Measurements from ENCODE around the gene ARSG. TPM values are rescaled to one million over a fixed set of nuclear protein-coding genes. Genes with fewer than 3 reads are reported as not detected.
A peak's percentile ranks its signal among the peaks of the same experiment; 100 is the strongest.

Gene ARSG
- polyA plus RNA-seq, 3 donors: 15.5 to 19.3 (median 19.2) TPM

DNA sequence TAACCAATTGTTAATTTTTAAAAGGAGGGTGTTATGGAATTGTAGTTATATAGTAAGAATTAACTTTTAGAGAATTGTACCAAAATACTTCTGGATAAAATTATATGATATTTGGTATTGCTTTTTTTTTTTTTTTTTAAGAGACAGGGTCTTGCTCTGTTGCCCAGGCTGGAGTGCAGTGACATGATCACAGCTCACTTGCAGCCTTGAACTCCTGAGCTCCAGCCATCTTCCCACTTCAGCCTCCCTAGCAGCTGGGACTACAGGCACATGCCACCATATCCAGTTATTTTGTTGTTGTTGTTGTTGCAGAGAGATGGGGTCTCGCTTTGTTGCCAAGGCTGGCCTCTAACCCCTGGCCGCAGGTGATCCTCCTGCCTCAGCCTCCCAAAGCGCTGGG, 8.5 kb downstream of the ARSG start:
- Mint-ChIP-seq H3K27me3 (ENCODE audit: low read depth in 3 of 3) (no peaks in the 10 kb centered on the region), H3K4me1 (peaks cover 56% of the 10 kb centered on the region)
- no peak overlapping the region for H3K9ac ChIP-seq (ENCODE audit: insufficient read depth, low read length, poor library complexity, severe bottlenecking)

GRCh38 chr17:68301438-68301959, 10.2 kb downstream of the ARSG start:
- no peak for DNase-seq
- intact Hi-C loops (cut with micrococcal nuclease): no loop called here
- Mint-ChIP-seq H3K27ac (peak overlapping the region in 2 of 7 donors; percentile 56 to 61), H3K4me3 (no peak overlapping the region), H3K36me3 (peaks cover 0 to 16% of the 10 kb centered on the region in 2 donors), H3K9me3 (peaks cover 0 to 4% (median 1%) of the 10 kb centered on the region in 7 donors), H3K27me3 (ENCODE audit: low read depth in 3 of 3) (no peaks in the 10 kb centered on the region), H3K4me1 (peaks cover 53% of the 10 kb centered on the region)
- Histone ChIP-seq H3K9ac (ENCODE audit: insufficient read depth, low read length, poor library complexity, severe bottlenecking) (no peak overlapping the region), H4K20me1 (ENCODE audit: insufficient read depth, low read length) (no peaks in the 10 kb centered on the region), H3K79me2 (ENCODE audit: insufficient read depth, low read length) (peaks cover 6% of the 10 kb centered on the region), H3K27ac (ENCODE audit: low read depth in 1 of 2, low read length in 2 of 2) (no peak overlapping the region), H3K27me3 (ENCODE audit: control insufficient read depth in 2 of 2, insufficient read depth in 2 of 2, low read length in 2 of 2) (no peaks in the 10 kb centered on the region), H3K4me2 (replicated peaks; ENCODE audit: extremely low read depth, low read length, poor library complexity, severe bottlenecking) (no peak overlapping the region), H3K4me1 (ENCODE audit: control insufficient read depth in 1 of 2, insufficient read depth in 2 of 2, low read length in 2 of 2) (peaks cover 40 to 51% of the 10 kb centered on the region in 2 donors), H2AFZ (ENCODE audit: insufficient read depth, low read depth, low read length, poor library complexity, severe bottlenecking) (no peak overlapping the region), H3K36me3 (replicated peaks in 1 of 2; ENCODE audit: control insufficient read depth in 1 of 2, insufficient read depth in 2 of 2, low read length in 2 of 2) (no peaks in the 10 kb centered on the region), H3K4me3 (replicated peaks in 1 of 3; ENCODE audit: low read depth in 2 of 3, low read length in 3 of 3) (no peak overlapping the region), H3K9me3 (replicated peaks in 1 of 2; ENCODE audit: control insufficient read depth in 1 of 2, insufficient read depth in 1 of 2, low read length in 2 of 2) (no peaks in the 10 kb centered on the region)
- whole genome bisulfite sequencing (ENCODE audit: insufficient coverage): 83% methylated on average over 9 of the region's 9 CpGs
- TF ChIP-seq, protein P1, sequence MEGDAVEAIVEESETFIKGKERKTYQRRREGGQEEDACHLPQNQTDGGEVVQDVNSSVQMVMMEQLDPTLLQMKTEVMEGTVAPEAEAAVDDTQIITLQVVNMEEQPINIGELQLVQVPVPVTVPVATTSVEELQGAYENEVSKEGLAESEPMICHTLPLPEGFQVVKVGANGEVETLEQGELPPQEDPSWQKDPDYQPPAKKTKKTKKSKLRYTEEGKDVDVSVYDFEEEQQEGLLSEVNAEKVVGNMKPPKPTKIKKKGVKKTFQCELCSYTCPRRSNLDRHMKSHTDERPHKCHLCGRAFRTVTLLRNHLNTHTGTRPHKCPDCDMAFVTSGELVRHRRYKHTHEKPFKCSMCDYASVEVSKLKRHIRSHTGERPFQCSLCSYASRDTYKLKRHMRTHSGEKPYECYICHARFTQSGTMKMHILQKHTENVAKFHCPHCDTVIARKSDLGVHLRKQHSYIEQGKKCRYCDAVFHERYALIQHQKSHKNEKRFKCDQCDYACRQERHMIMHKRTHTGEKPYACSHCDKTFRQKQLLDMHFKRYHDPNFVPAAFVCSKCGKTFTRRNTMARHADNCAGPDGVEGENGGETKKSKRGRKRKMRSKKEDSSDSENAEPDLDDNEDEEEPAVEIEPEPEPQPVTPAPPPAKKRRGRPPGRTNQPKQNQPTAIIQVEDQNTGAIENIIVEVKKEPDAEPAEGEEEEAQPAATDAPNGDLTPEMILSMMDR (IDR thresholded peaks at IDR 0.05): no peak

More for the DNA sequence above, 8.5 kb downstream of the ARSG start:
- H3K36me3 ChIP-seq (replicated peaks in 1 of 2; ENCODE audit: control insufficient read depth in 1 of 2, insufficient read depth in 2 of 2, low read length in 2 of 2): no peaks in the 10 kb centered on the region
- H3K9me3 Mint-ChIP-seq: peaks cover 0 to 5% (median 1%) of the 10 kb centered on the region in 7 donors
- TF ChIP-seq, protein P1 (IDR thresholded peaks at IDR 0.05): no peak
- H2AFZ ChIP-seq (ENCODE audit: insufficient read depth, low read depth, low read length, poor library complexity, severe bottlenecking): no peak overlapping the region
- no peaks in the 10 kb centered on the region for H3K9me3 ChIP-seq (replicated peaks in 1 of 2; ENCODE audit: control insufficient read depth in 1 of 2, insufficient read depth in 1 of 2, low read length in 2 of 2)
- H3K27me3 ChIP-seq (ENCODE audit: control insufficient read depth in 2 of 2, insufficient read depth in 2 of 2, low read length in 2 of 2): no peaks in the 10 kb centered on the region
- H3K27ac Mint-ChIP-seq: no peak overlapping the region
- WGBS (ENCODE audit: insufficient coverage): no CpG with 5 or more reads among the region's 3 CpGs
- no peak overlapping the region for H3K4me3 ChIP-seq (replicated peaks in 1 of 3; ENCODE audit: low read depth in 2 of 3, low read length in 3 of 3)
- intact Hi-C loops (cut with micrococcal nuclease): no loop called here
- peaks cover 45 to 51% of the 10 kb centered on the region in 2 donors for H3K4me1 ChIP-seq (ENCODE audit: control insufficient read depth in 1 of 2, insufficient read depth in 2 of 2, low read length in 2 of 2)
- DNase-seq: no peak
- H3K27ac ChIP-seq (ENCODE audit: low read depth in 1 of 2, low read length in 2 of 2): no peak overlapping the region
- peaks cover 6% of the 10 kb centered on the region for H3K79me2 ChIP-seq (ENCODE audit: insufficient read depth, low read length)
- peaks cover 2 to 19% of the 10 kb centered on the region in 2 donors for H3K36me3 Mint-ChIP-seq
- H3K4me2 ChIP-seq (replicated peaks; ENCODE audit: extremely low read depth, low read length, poor library complexity, severe bottlenecking): no peak overlapping the region
- H3K4me3 Mint-ChIP-seq: no peak overlapping the region
- H4K20me1 ChIP-seq (ENCODE audit: insufficient read depth, low read length): no peaks in the 10 kb centered on the region
